Measurements from ENCODE around the gene PNMA6A.
"Not testable (repeated sequence)": the region's sequence is repeated elsewhere in the genome, so short reads cannot be mapped to it uniquely, and the experiment has no call there.

DNA sequence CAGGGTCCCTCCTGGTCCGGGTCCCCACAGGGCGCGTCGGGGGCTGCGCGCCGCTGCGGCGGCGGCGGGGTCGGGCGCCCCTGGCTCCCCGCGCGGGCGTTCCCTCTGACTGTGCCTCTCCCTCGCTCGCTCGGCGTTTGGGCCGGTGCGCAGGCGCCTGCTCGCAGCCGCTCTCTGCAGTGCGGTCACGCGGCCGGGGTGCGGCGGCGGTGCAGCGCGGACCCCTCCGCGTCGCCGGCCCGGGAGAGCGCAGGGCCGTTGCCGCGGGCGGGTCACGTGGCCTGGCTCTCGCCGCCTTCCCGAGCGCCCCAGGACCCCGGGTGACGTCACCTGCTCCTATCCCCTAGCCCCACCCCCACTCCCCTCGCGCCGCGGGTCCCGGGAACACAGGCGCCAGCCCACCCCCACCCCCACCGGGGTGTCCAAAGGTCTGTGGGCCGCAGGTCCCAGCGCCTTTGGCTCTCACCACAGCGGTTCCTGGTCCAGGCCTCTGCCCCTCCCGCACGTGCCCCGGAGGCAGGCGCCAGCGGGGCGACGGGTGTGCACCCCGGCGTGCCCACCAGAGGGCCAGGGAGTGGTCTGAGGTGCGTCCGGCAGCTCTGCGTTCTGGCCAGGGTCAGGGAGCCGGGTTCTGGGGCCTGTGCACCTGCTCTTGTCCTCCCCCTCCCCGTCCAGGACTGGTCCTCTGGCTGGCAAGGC is 5.3 kb downstream of the PNMA6A start:
- TF ChIP-seq, protein P1, sequence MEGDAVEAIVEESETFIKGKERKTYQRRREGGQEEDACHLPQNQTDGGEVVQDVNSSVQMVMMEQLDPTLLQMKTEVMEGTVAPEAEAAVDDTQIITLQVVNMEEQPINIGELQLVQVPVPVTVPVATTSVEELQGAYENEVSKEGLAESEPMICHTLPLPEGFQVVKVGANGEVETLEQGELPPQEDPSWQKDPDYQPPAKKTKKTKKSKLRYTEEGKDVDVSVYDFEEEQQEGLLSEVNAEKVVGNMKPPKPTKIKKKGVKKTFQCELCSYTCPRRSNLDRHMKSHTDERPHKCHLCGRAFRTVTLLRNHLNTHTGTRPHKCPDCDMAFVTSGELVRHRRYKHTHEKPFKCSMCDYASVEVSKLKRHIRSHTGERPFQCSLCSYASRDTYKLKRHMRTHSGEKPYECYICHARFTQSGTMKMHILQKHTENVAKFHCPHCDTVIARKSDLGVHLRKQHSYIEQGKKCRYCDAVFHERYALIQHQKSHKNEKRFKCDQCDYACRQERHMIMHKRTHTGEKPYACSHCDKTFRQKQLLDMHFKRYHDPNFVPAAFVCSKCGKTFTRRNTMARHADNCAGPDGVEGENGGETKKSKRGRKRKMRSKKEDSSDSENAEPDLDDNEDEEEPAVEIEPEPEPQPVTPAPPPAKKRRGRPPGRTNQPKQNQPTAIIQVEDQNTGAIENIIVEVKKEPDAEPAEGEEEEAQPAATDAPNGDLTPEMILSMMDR (conservative IDR thresholded peaks at IDR 0.05 in 1 of 2, IDR thresholded peaks at IDR 0.05 in 1 of 2; ENCODE audit: low read depth in 1 of 2, low read length in 2 of 2), result not testable (repeated sequence)
- not testable (repeated sequence) for TF ChIP-seq EZH2 (IDR thresholded peaks at IDR 0.05; ENCODE audit: low read length, missing control alignments)

Data from fibroblast of lung (primary cell).